KBM-7 (cell line): ENCODE measurements around the gene ZNF341.
A peak's percentile ranks its signal among the peaks of the same experiment; 100 is the strongest.
"Not testable (repeated sequence)": the region's sequence is repeated elsewhere in the genome, so short reads cannot be mapped to it uniquely, and the experiment has no call there.

Experiments used
- DNase-seq: peaks from one replicate; pipeline ENCODE4 v3.0.0-alpha.2; 2015
- in situ Hi-C: fragments of 300-500 bp; cut with MboI; formaldehyde crosslinking; loops from 2 replicates; pipeline ENCODE4 v1.14.3; 2020; ENCODE audit warnings: low sequenced_read_pairs, low pct_unique_long_range_greater_than_20kb, mixed read lengths

ZNF341 gene

DNA sequence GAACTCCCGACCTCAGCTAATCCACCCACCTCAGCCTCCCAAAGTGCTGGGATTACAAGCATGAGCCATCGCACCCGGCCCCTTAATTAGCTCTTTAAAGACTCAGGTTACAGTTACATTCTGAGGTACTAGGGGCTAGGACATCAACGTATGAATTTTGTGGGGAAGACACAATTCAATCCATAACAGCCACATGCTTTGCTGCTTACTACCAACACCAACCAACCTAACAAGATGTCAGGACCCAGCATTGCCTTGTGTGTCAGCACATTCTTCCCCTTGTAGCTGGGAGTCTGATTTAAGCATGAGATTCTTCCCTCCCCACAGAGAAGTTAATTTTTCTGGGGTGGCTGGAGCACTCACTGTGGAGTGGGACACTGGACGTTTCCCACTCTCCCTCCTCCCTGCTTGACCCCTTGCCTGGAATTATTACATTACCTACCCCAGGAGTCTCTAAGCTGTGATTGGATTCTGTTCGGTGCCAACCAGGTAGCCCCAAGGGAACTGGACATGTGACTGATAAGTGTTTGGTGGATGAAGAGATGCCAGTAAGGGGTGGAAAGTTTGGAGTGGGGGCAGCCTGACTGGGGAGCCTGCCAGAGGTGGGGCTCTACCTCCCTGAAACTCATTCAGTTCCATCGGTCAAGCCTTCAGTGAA is 6.1 kb upstream of the ZNF341 start:
- in situ Hi-C loops: no loop called here
- DNase-seq: no peak

DNA sequence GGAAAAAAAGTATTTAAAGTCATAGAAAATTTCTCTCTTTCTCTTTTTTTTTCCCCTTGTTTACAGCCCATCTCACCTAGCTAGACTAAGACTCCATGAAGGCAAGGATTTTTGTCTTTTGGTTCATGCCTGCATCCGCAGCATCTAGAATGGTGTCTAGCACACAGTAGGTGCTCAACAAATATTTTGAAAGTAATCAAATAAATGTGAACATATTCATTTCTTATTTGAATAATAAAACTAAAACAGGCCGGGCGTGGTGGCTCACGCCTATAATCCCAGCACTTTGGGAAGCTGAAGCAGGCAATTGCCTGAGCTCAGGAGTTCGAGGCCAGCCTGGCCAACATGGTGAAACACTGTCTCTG is 4.7 kb upstream of the ZNF341 start:
- in situ Hi-C loops: no loop called here
- no peak for DNase-seq

DNA sequence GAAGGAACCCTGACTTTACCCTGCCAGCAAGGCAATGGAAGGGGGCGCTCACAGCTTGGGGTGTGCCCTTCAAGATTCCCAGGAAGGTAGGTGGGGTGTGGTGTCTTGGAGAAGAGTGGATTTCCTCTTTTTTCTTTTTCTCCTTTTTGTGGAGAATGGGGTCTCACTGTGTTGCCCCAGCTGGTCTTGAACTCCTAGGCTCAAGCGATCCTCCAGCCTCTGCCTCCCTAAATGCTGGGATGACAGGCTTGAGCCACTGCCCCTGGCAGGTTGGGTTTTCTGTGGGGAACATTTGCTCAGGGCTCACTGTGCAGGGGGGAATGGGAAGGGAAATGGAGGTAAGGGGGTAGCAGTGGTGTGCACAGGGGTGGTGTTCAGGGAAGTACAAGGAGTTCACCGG is 4.0 kb upstream of the ZNF341 start:
- in situ Hi-C loops: no loop called here

GRCh38 chr20:33728463-33728862 is 3.3 kb upstream of the ZNF341 start:
- in situ Hi-C loops: no loop called here
- DNase-seq: no peak

More for the DNA sequence above, 4.0 kb upstream of the ZNF341 start:
- DNase-seq: no peak

DNA sequence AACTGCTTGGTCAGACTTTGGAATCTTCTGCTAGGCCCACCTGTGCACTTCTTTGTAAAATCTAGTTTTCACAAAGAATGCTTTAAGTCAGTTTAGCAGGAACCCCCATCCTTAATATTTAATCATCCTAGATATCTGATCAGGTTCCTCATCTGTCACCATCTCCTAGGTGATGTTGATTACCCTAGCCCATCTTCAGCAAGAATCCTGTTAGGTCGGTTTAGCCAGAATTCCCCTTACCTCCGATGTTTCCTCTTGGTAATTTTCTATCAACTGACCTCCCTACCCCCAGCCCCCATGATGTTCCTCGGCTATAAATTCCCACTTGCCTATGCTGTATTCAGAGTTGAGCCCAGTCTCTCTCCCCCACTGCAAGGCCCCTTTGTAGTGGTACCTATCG is 2.7 kb upstream of the ZNF341 start:
- no peak for DNase-seq
- in situ Hi-C loops: no loop called here

GRCh38 chr20:33730946-33731692 is 677 bp upstream of the ZNF341 start:
- DNase-seq: no peak
- in situ Hi-C loops: no loop called here

- peak; percentile 75 for DNase-seq
- in situ Hi-C loops: no loop called here
Observed at GRCh38 chr20:33732166-33732970, 572 bp downstream of the ZNF341 start.

GRCh38 chr20:33733654-33734576 is 2.1 kb downstream of the ZNF341 start:
- in situ Hi-C loops: no loop called here
- peak; percentile 58 for DNase-seq

GRCh38 chr20:33736962-33737361 is 5.2 kb downstream of the ZNF341 start:
- no peak for DNase-seq
- in situ Hi-C loops: no loop called here

DNA sequence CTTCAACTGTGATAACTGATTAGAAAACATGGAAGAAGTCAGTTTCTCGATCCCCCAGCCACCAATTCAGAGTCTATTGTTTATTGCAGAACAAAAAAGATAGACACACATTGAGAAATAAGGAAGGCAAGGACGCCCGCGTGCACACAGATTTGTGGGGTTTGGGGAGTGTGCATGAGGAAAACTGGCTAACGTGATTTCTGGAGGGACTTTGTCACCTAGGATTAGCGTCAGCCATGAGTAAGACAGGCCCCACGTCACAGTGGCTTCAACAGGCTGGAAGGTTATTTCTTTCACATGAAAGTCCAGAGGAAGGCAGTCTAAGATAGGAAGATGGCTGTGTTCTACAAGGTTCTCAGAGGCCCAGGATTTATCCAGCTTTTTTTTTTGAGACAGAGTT is 7.7 kb downstream of the ZNF341 start:
- in situ Hi-C loops: no loop called here
- no peak for DNase-seq

DNA sequence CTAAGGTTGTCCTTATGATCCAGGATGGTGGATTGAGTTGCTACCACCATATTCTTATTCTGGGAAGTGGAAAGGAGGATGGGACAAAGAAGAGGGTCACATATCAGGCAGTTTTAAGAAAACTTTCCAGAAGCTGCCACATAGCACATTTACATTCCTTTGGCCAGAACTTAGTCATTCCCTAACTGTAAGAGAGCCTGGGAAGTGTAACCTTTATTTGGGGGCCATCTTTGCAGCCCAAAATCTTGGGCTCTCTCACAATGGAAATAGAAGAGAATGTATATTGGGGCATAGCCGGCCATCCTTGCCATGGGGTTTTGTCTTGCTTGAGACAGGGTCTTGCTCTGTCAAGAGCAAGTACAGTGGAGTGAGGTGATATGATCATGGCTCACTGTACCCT is 8.4 kb downstream of the ZNF341 start:
- in situ Hi-C loops: no loop called here
- DNase-seq: no peak

DNA sequence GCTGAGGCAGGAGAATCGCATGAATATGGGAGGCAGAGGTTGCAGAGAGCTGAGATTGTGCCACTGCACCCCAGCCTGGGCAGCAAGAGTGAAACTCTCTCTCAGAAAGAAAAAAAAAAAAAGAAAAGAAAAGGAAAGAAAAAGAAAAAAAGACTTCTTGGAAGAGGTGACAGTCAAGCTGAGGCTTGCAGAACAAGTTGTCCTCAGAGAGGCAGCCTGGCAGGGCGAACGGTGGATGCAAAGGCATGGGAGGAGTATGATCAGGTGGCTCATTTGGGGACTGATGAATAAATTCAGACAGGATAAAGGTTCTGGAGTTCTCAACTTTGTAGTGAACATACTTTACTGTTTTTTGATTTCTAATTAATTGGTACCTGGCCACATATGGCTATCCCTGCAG is 12.4 kb downstream of the ZNF341 start:
- in situ Hi-C loops: no loop called here
- DNase-seq: no peak

- in situ Hi-C loops: no loop called here
- DNase-seq: no peak
Observed at GRCh38 chr20:33744773-33745385, 13.1 kb downstream of the ZNF341 start.

GRCh38 chr20:33746325-33746998 is 14.7 kb downstream of the ZNF341 start:
- DNase-seq: no peak
- in situ Hi-C loops: no loop called here

- in situ Hi-C loops: no loop called here
Observed at GRCh38 chr20:33751775-33752174, 20.0 kb downstream of the ZNF341 start.

DNA sequence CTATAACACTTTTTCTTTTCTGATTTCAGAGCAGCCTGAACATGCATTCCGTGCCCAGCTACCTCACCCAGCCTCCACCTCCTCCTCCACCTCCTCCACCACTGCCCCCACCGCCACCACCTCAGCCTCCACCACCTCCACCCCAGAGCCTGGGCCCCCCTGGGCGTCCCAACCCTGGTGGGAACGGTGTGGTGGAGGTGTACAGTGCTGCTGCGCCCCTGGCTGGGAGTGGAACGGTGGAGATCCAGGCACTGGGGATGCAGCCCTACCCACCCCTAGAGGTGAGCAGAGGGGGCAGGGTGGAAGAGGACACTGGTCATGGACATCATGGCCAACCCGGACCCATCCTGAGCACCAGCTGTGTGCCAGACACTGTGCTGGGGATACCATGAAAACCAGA is 21.3 kb downstream of the ZNF341 start:
- no peak for DNase-seq
- in situ Hi-C loops: no loop called here

More at GRCh38 chr20:33751775-33752174, 20.0 kb downstream of the ZNF341 start:
- DNase-seq: no peak

- in situ Hi-C loops: no loop called here
- no peak for DNase-seq
Observed at GRCh38 chr20:33753763-33754162, 22.0 kb downstream of the ZNF341 start.

- peak; percentile 33 for DNase-seq
- in situ Hi-C loops: not testable (repeated sequence)
Observed at GRCh38 chr20:33755936-33756490, 24.2 kb downstream of the ZNF341 start.
